HL-60/S4 treated with phorbol 12-myristate 13-acetate at 8.2 ng/mL for 4 days and 3 days (cell line): ENCODE results near the gene KCND2.

Experiments
- in situ Hi-C: fragments of 300-500 bp; cut with MboI; formaldehyde crosslinking; loops from 2 replicates; pipeline ENCODE4 v1.15.0; 2022; ENCODE audit warnings: low sequenced_read_pairs

Gene KCND2

GRCh38 chr7:120307991-120308545 is 35.1 kb downstream of the KCND2 start:
- in situ Hi-C loops: no loop called here

GRCh38 chr7:120311028-120311788 is 38.2 kb downstream of the KCND2 start:
- in situ Hi-C loops: no loop called here

GRCh38 chr7:120320218-120320961 is 47.4 kb downstream of the KCND2 start:
- in situ Hi-C loops: no loop called here

- in situ Hi-C loops: no loop called here
These were observed 54.1 kb downstream of the KCND2 start for GRCh38 chr7:120327054-120327453.

- in situ Hi-C loops: no loop called here
These were observed 59.5 kb downstream of the KCND2 start for GRCh38 chr7:120332433-120332832.

- in situ Hi-C loops: no loop called here
These were observed 61.5 kb downstream of the KCND2 start for GRCh38 chr7:120334475-120334874.

- in situ Hi-C loops: no loop called here
These were observed 64.4 kb downstream of the KCND2 start for GRCh38 chr7:120337308-120337907.

GRCh38 chr7:120344276-120344675 is 71.3 kb downstream of the KCND2 start:
- in situ Hi-C loops: no loop called here

GRCh38 chr7:120353171-120353570 is 80.2 kb downstream of the KCND2 start:
- in situ Hi-C loops: no loop called here

- in situ Hi-C loops: no loop called here
These were observed 87.9 kb downstream of the KCND2 start for GRCh38 chr7:120360918-120361317.

GRCh38 chr7:120363414-120363813 is 90.4 kb downstream of the KCND2 start:
- in situ Hi-C loops: no loop called here

- in situ Hi-C loops: no loop called here
These were observed 98.0 kb downstream of the KCND2 start for GRCh38 chr7:120370954-120371353.

GRCh38 chr7:120373174-120373573 is 100.2 kb downstream of the KCND2 start:
- in situ Hi-C loops: no loop called here

- in situ Hi-C loops: no loop called here
These were observed 121.6 kb downstream of the KCND2 start for GRCh38 chr7:120394595-120394994.

- in situ Hi-C loops: no loop called here
These were observed 122.6 kb downstream of the KCND2 start for GRCh38 chr7:120395526-120396019.

GRCh38 chr7:120398284-120399000 is 125.5 kb downstream of the KCND2 start:
- in situ Hi-C loops: no loop called here

- in situ Hi-C loops: no loop called here
These were observed 128.0 kb downstream of the KCND2 start for GRCh38 chr7:120400806-120401455.

GRCh38 chr7:120402079-120402767 is 129.2 kb downstream of the KCND2 start:
- in situ Hi-C loops: no loop called here

GRCh38 chr7:120402801-120403200 is 129.8 kb downstream of the KCND2 start:
- in situ Hi-C loops: no loop called here

GRCh38 chr7:120404042-120404441 is 131.1 kb downstream of the KCND2 start:
- in situ Hi-C loops: no loop called here
